Measurements from ENCODE around the gene PRR29. TPM values are rescaled to one million over a fixed set of nuclear protein-coding genes. Genes with fewer than 3 reads are reported as not detected.
"Not testable (repeated sequence)": the region's sequence is repeated elsewhere in the genome, so short reads cannot be mapped to it uniquely, and the experiment has no call there.

PRR29 gene
- total RNA-seq, 5 donors from 2014 or later (not counting 1 experiment from before 2014, with no cell fraction given) = 0.50 to 1.9 (median 1.1) TPM

- Mint-ChIP-seq H3K4me1 (peaks cover 0 to 14% (median 2%) of the 10 kb centered on the region in 3 donors), H3K27me3 (no peaks in the 10 kb centered on the region), H3K36me3 (no peaks in the 10 kb centered on the region), H3K4me3 (no peak overlapping the region), H3K9me3 (peaks cover 4 to 12% (median 4%) of the 10 kb centered on the region in 3 donors), H3K27ac (no peak overlapping the region)
- no peaks in the 10 kb centered on the region for H3K9me3 ChIP-seq
- CTCF ChIA-PET = interaction anchor here in 1 of 2 donors (0.6 kb wide), 1 partner anchor 52 kb away, joined by 4 read pairs; no protein-coding TSS in a partner anchor
- POLR2A ChIA-PET = no interaction called here
- H3K4me1 ChIP-seq (ENCODE audit: control insufficient read depth in 1 of 2, extremely low read depth in 1 of 2, insufficient read depth in 2 of 2, low read length in 2 of 2) = peaks cover 0 to 2% of the 10 kb centered on the region in 2 experiments
- ATAC-seq (replicated peaks in 1 of 4) = no peak
- no peak overlapping the region for H3K27ac ChIP-seq (ENCODE audit: low read length)
- H3K36me3 ChIP-seq (ENCODE audit: control insufficient read depth in 2 of 2, extremely low read depth in 1 of 2, insufficient read depth in 1 of 2, low read length in 1 of 2) = no peaks in the 10 kb centered on the region
- H3K4me3 ChIP-seq (ENCODE audit: control insufficient read depth in 1 of 2, extremely low read depth in 1 of 2, low read length in 1 of 2) = no peak overlapping the region
- no peak for DNase-seq
- WGBS (ENCODE audit: insufficient coverage) = 78% methylated on average over 10 of the region's 13 CpGs
- peaks cover 0 to 14% of the 10 kb centered on the region in 2 experiments for H3K27me3 ChIP-seq (replicated peaks in 1 of 2; ENCODE audit: control insufficient read depth in 2 of 2, extremely low read depth in 1 of 2, insufficient read depth in 2 of 2, low read length in 1 of 2)
Measured at GRCh38 chr17:63978272-63979200, 19.6 kb upstream of the PRR29 start.

- H3K4me3 Mint-ChIP-seq; H3K27me3 ChIP-seq (replicated peaks in 1 of 2; ENCODE audit: control insufficient read depth in 2 of 2, extremely low read depth in 1 of 2, insufficient read depth in 2 of 2, low read length in 1 of 2); H3K27ac Mint-ChIP-seq; H3K36me3 Mint-ChIP-seq; H3K27me3 Mint-ChIP-seq; ATAC-seq (replicated peaks in 1 of 4); H3K36me3 ChIP-seq (ENCODE audit: control insufficient read depth in 2 of 2, extremely low read depth in 1 of 2, insufficient read depth in 1 of 2, low read length in 1 of 2); H3K4me3 ChIP-seq (ENCODE audit: control insufficient read depth in 1 of 2, extremely low read depth in 1 of 2, low read length in 1 of 2); POLR2A ChIA-PET; H3K9me3 ChIP-seq; DNase-seq; H3K27ac ChIP-seq (ENCODE audit: low read length); CTCF ChIA-PET: not testable (repeated sequence)
- WGBS (ENCODE audit: insufficient coverage) = no CpG with 5 or more reads among the region's 2 CpGs
- peaks cover 4 to 12% (median 4%) of the 10 kb centered on the region in 3 donors for H3K9me3 Mint-ChIP-seq
- H3K4me1 Mint-ChIP-seq = peaks cover 14 to 24% (median 18%) of the 10 kb centered on the region in 3 donors
- H3K4me1 ChIP-seq (ENCODE audit: control insufficient read depth in 1 of 2, extremely low read depth in 1 of 2, insufficient read depth in 2 of 2, low read length in 2 of 2) = peaks cover 0 to 20% of the 10 kb centered on the region in 2 experiments
Measured at GRCh38 chr17:63982641-63983040, 15.5 kb upstream of the PRR29 start.

- H3K4me3 Mint-ChIP-seq = no peak overlapping the region
- Histone ChIP-seq H3K27ac (ENCODE audit: low read length) (no peak overlapping the region), H3K4me3 (ENCODE audit: control insufficient read depth in 1 of 2, extremely low read depth in 1 of 2, low read length in 1 of 2) (no peak overlapping the region), H3K27me3 (replicated peaks in 1 of 2; ENCODE audit: control insufficient read depth in 2 of 2, extremely low read depth in 1 of 2, insufficient read depth in 2 of 2, low read length in 1 of 2) (no peaks in the 10 kb centered on the region), H3K9me3 (no peaks in the 10 kb centered on the region), H3K36me3 (ENCODE audit: control insufficient read depth in 2 of 2, extremely low read depth in 1 of 2, insufficient read depth in 1 of 2, low read length in 1 of 2) (no peaks in the 10 kb centered on the region), H3K4me1 (ENCODE audit: control insufficient read depth in 1 of 2, extremely low read depth in 1 of 2, insufficient read depth in 2 of 2, low read length in 2 of 2) (peaks cover 0 to 20% of the 10 kb centered on the region in 2 experiments)
- H3K27ac Mint-ChIP-seq = no peak overlapping the region
- ChIA-PET CTCF (interaction anchor here in 1 of 2 donors (0.6 kb wide), 1 partner anchor 346 kb away, joined by 3 read pairs; no protein-coding TSS in a partner anchor), POLR2A (no interaction called here)
- 75% methylated on average over 2 of the region's 7 CpGs for whole genome bisulfite sequencing (ENCODE audit: insufficient coverage)
- no peak for DNase-seq
- H3K27me3 Mint-ChIP-seq = no peaks in the 10 kb centered on the region
- H3K36me3 Mint-ChIP-seq = no peaks in the 10 kb centered on the region
- peaks cover 14 to 24% (median 18%) of the 10 kb centered on the region in 3 donors for H3K4me1 Mint-ChIP-seq
- peaks cover 4 to 12% (median 4%) of the 10 kb centered on the region in 3 donors for H3K9me3 Mint-ChIP-seq
- ATAC-seq (replicated peaks in 1 of 4) = no peak
Measured at GRCh38 chr17:63983320-63983719, 14.8 kb upstream of the PRR29 start.

GRCh38 chr17:63984236-63984635, 13.9 kb upstream of the PRR29 start:
- H3K9me3 ChIP-seq = no peaks in the 10 kb centered on the region
- CTCF ChIA-PET = interaction anchor here (0.5 to 1.0 kb wide), 3 partner anchors 43 to 347 kb away, joined by 3 to 5 read pairs (median 3); no protein-coding TSS in a partner anchor
- H3K27ac ChIP-seq (ENCODE audit: low read length) = no peak overlapping the region
- no peak overlapping the region for H3K4me3 Mint-ChIP-seq
- H3K4me1 ChIP-seq (ENCODE audit: control insufficient read depth in 1 of 2, extremely low read depth in 1 of 2, insufficient read depth in 2 of 2, low read length in 2 of 2) = peaks cover 0 to 20% of the 10 kb centered on the region in 2 experiments
- peak overlapping the region in 1 of 2 donors; percentile 64 for H3K27ac Mint-ChIP-seq
- H3K27me3 ChIP-seq (replicated peaks in 1 of 2; ENCODE audit: control insufficient read depth in 2 of 2, extremely low read depth in 1 of 2, insufficient read depth in 2 of 2, low read length in 1 of 2) = no peaks in the 10 kb centered on the region
- no peak for ATAC-seq (replicated peaks in 1 of 4)
- POLR2A ChIA-PET = no interaction called here
- no peaks in the 10 kb centered on the region for H3K36me3 ChIP-seq (ENCODE audit: control insufficient read depth in 2 of 2, extremely low read depth in 1 of 2, insufficient read depth in 1 of 2, low read length in 1 of 2)
- H3K9me3 Mint-ChIP-seq = peaks cover 4 to 12% (median 4%) of the 10 kb centered on the region in 3 donors
- no peaks in the 10 kb centered on the region for H3K27me3 Mint-ChIP-seq
- peaks cover 14 to 24% (median 18%) of the 10 kb centered on the region in 3 donors for H3K4me1 Mint-ChIP-seq
- H3K4me3 ChIP-seq (ENCODE audit: control insufficient read depth in 1 of 2, extremely low read depth in 1 of 2, low read length in 1 of 2) = no peak overlapping the region
- WGBS (ENCODE audit: insufficient coverage) = 90% methylated on average over 2 of the region's 5 CpGs
- H3K36me3 Mint-ChIP-seq = no peaks in the 10 kb centered on the region
- no peak for DNase-seq

GRCh38 chr17:63984651-63985386, 13.3 kb upstream of the PRR29 start:
- Histone ChIP-seq H3K36me3 (ENCODE audit: control insufficient read depth in 2 of 2, extremely low read depth in 1 of 2, insufficient read depth in 1 of 2, low read length in 1 of 2) (no peaks in the 10 kb centered on the region), H3K4me1 (ENCODE audit: control insufficient read depth in 1 of 2, extremely low read depth in 1 of 2, insufficient read depth in 2 of 2, low read length in 2 of 2) (peaks cover 0 to 23% of the 10 kb centered on the region in 2 experiments), H3K9me3 (no peaks in the 10 kb centered on the region), H3K27me3 (replicated peaks in 1 of 2; ENCODE audit: control insufficient read depth in 2 of 2, extremely low read depth in 1 of 2, insufficient read depth in 2 of 2, low read length in 1 of 2) (no peaks in the 10 kb centered on the region), H3K4me3 (ENCODE audit: control insufficient read depth in 1 of 2, extremely low read depth in 1 of 2, low read length in 1 of 2) (no peak overlapping the region), H3K27ac (ENCODE audit: low read length) (peak overlapping the region; percentile 57)
- POLR2A ChIA-PET = interaction anchor here (0.6 kb wide), 3 partner anchors 18 to 159 kb away, joined by 4 to 7 read pairs (median 6); no protein-coding TSS in a partner anchor
- Mint-ChIP-seq H3K4me1 (peaks cover 18 to 27% (median 18%) of the 10 kb centered on the region in 3 donors), H3K27me3 (no peaks in the 10 kb centered on the region), H3K4me3 (no peak overlapping the region), H3K36me3 (no peaks in the 10 kb centered on the region), H3K9me3 (peaks cover 4 to 12% (median 4%) of the 10 kb centered on the region in 3 donors), H3K27ac (peak overlapping the region; percentile 71 to 86)
- peak in 30 of 35 experiments; percentile 10 to 72 (median 52) for DNase-seq
- CTCF ChIA-PET = interaction anchor here in 1 of 2 donors (1.0 kb wide), 1 partner anchor 42 kb away, joined by 5 read pairs; no protein-coding TSS in a partner anchor
- 96% methylated on average over 4 of the region's 16 CpGs for WGBS (ENCODE audit: insufficient coverage)
- ATAC-seq (replicated peaks in 1 of 4) = peak; percentile 87 to 95 (median 91)

All from T-cell (primary cell).